ENCODE measurements around the gene DLX1.

- TF ChIP-seq EZH2 (IDR thresholded peaks at IDR 0.05; ENCODE audit: insufficient read depth, poor library complexity, severe bottlenecking) (peak; percentile 69), EZH2phosphoT487 (IDR thresholded peaks at IDR 0.05; ENCODE audit: insufficient read depth, low read depth) (no peak)
Measured at GRCh38 chr2:172082944-172083627, 2.2 kb upstream of the DLX1 start.

Measured in GM23248 (cell line).